Ovary (tissue), 9 donors: ENCODE results near the gene ITPR1. TPM values are rescaled to one million over a fixed set of nuclear protein-coding genes. Genes with fewer than 3 reads are reported as not detected.

ENCODE experiments used
- DNase-seq, 5 donors: peaks; one replicate each; pipeline ENCODE4 v3.0.0-alpha.2; 2019 to 2020
- H3K27ac ChIP-seq, 2 donors: fragments of 200-600 bp; one replicate each; pipeline versions ENCODE4 v1.5.1 to v1.8.0; 2019 to 2022
- H3K27me3 ChIP-seq: fragments of 200-600 bp; one replicate; pipeline ENCODE4 v1.8.0; 2022
- H3K36me3 ChIP-seq: fragments of 200-600 bp; sonication (generic); one replicate; pipeline ENCODE4 v1.5.1; 2019
- H3K4me1 ChIP-seq: one replicate; pipeline ENCODE4 v1.8.1; 2013; ENCODE audit warnings: mild to moderate bottlenecking, moderate library complexity; ENCODE audit not compliant: insufficient read depth
- H3K4me3 ChIP-seq: fragments of 200-600 bp; sonication (generic); one replicate; pipeline ENCODE4 v1.5.1; 2017
- H3K9me3 ChIP-seq, 2 donors: fragments of 200-600 bp in 1 of 2; sonication (generic) in 1 of 2; one replicate each; pipeline versions ENCODE4 v1.5.1 to v1.8.1; 2013 to 2019; ENCODE audit warnings: mild to moderate bottlenecking in 1 of 2, moderate library complexity in 1 of 2
- CTCF ChIP-seq, 3 donors: fragments of 450-650 bp in 2 of 3; fragments of 200-600 bp in 1 of 3; IDR thresholded peaks; one replicate each; pipeline versions ENCODE4 v1.5.1 to v1.8.0; 2016 to 2022; ENCODE audit warnings: antibody characterized with exemption in 3 of 3, mild to moderate bottlenecking in 1 of 3
- EP300 ChIP-seq: sonication (generic); formaldehyde crosslinking; IDR thresholded peaks from one replicate; pipeline ENCODE4 v1.6.1; 2017; ENCODE audit warnings: antibody characterized with exemption
- POLR2A ChIP-seq: fragments of 450-650 bp; IDR thresholded peaks from one replicate; pipeline ENCODE4 v1.6.1; 2017; ENCODE audit warnings: antibody characterized with exemption, mild to moderate bottlenecking, moderate library complexity
- WGBS, 3 donors: extraction: QIAGEN DNeasy Blood & Tissue Kit in 1 of 3; methylation state at CpG; one replicate each; pipeline versions ENCODE4 v1.1.5 to v1.1.7; 2013 to 2017; 5-methylcytosine and 5-hydroxymethylcytosine counted together
- intact Hi-C, 4 donors: fragments of 100-400 bp; cut with DNase I; formaldehyde crosslinking; loops; one replicate each; pipeline versions ENCODE4 v1.11.0 to v1.15.1; 2022 to 2023
- polyA plus RNA-seq, 2 donors: library from polyadenylated mRNA; stranded (reverse); fragments of 200-250 nt in 1 of 2; fragments of 350-450 nt in 1 of 2; fragmentation: Illumina TruSeq in 1 of 2; extraction: RNeasy Lipid Tissue Mini Kit (QIAGEN cat#74804) in 1 of 2; gene quantifications; one replicate each; pipeline ENCODE4 v1.2.3, GENCODE V29; 2013 to 2014
- total RNA-seq, 7 donors: library from RNA; depleted of rRNA in 2 of 7; stranded (reverse); fragments of >200 nt in 2 of 7; fragmentation: NEBNext Ultra II Directional in 3 of 7; extraction: Animal tissue kit (Norgen Biotek cat#: 25700) in 3 of 7; gene quantifications; one replicate each; pipeline versions ENCODE4 v1.1.0 to v1.2.4, GENCODE V29; 2016 to 2023
- donor health status: DM: no; HTN: no; CAD: no; lungs with moderate emphysema.
- donor health status: DM: no; HTN: no; CAD: no.
- donor health status: Bipolar disorder and iron deficiency.
- donor health status: DM: yes; HTN: yes; CAD: no.
- donor health status: DM: no; HTN: no; CAD: no.
- donor health status: DM: yes; HTN: yes; CAD: no.

Gene ITPR1
- total and polyA plus RNA-seq, 9 donors, result 59.5 to 313 (median 144) TPM

- Histone ChIP-seq H3K27me3 (no peaks in the 10 kb centered on the region), H3K4me1 (no peaks in the 10 kb centered on the region), H3K36me3 (no peaks in the 10 kb centered on the region), H3K4me3 (no peak overlapping the region), H3K27ac (no peak overlapping the region), H3K9me3 (no peaks in the 10 kb centered on the region)
- 67 to 75% (median 70%) methylated on average over 10 of the region's 10 CpGs for WGBS, 3 donors
- intact Hi-C loops, result loop anchor here (5.0 to 10.0 kb wide), 2 partner anchors 279 to 281 kb away; no protein-coding TSS in a partner anchor
- DNase-seq, result no peak
- TF ChIP-seq POLR2A, result no peak
- TF ChIP-seq EP300, result no peak
- TF ChIP-seq CTCF (IDR thresholded peaks at IDR 0.05), result peak; percentile 80 to 86 (median 83)
Observed at GRCh38 chr3:4633078-4634004, 140.2 kb downstream of the ITPR1 start.

- Histone ChIP-seq H3K4me1 (no peaks in the 10 kb centered on the region), H3K9me3 (no peaks in the 10 kb centered on the region), H3K27me3 (no peaks in the 10 kb centered on the region), H3K36me3 (no peaks in the 10 kb centered on the region), H3K27ac (no peak overlapping the region), H3K4me3 (no peak overlapping the region)
- DNase-seq, result no peak
- 82 to 86% (median 84%) methylated on average over 6 of the region's 6 CpGs for WGBS, 3 donors
- intact Hi-C loops, result loop anchor here (5.0 to 10.0 kb wide), 2 partner anchors 280 to 283 kb away; no protein-coding TSS in a partner anchor
- no peak for TF ChIP-seq EP300
- TF ChIP-seq CTCF (IDR thresholded peaks at IDR 0.05), result no peak
- no peak for TF ChIP-seq POLR2A
Observed at GRCh38 chr3:4634894-4635293, 141.7 kb downstream of the ITPR1 start.

GRCh38 chr3:4637265-4637664 is 144.1 kb downstream of the ITPR1 start:
- H3K4me1 ChIP-seq, result no peaks in the 10 kb centered on the region
- WGBS, 3 donors, result 74 to 77% (median 76%) methylated on average over 2 of the region's 2 CpGs
- H3K4me3 ChIP-seq, result no peak overlapping the region
- H3K9me3 ChIP-seq, result no peaks in the 10 kb centered on the region
- no peaks in the 10 kb centered on the region for H3K36me3 ChIP-seq
- TF ChIP-seq POLR2A (no peak), CTCF (IDR thresholded peaks at IDR 0.05) (no peak), EP300 (no peak)
- no peaks in the 10 kb centered on the region for H3K27me3 ChIP-seq
- no peak for DNase-seq
- no peak overlapping the region for H3K27ac ChIP-seq
- intact Hi-C loops, result loop anchor here in 2 of 4 donors (10.0 kb wide), 1 partner anchor 282 kb away; no protein-coding TSS in a partner anchor

- 93 to 96% (median 94%) methylated on average over 9 of the region's 9 CpGs for WGBS, 3 donors
- Histone ChIP-seq H3K4me1 (no peaks in the 10 kb centered on the region), H3K27me3 (no peaks in the 10 kb centered on the region), H3K36me3 (no peaks in the 10 kb centered on the region), H3K27ac (no peak overlapping the region), H3K4me3 (no peak overlapping the region), H3K9me3 (no peaks in the 10 kb centered on the region)
- intact Hi-C loops, result no loop called here
- TF ChIP-seq POLR2A, result no peak
- TF ChIP-seq EP300, result no peak
- no peak for TF ChIP-seq CTCF (IDR thresholded peaks at IDR 0.05)
- DNase-seq, result no peak
Observed at GRCh38 chr3:4641863-4642563, 148.9 kb downstream of the ITPR1 start.
